Naive B cell (primary cell): ENCODE results near the gene APOBEC3F. TPM values are rescaled to one million over a fixed set of nuclear protein-coding genes. Genes with fewer than 3 reads are reported as not detected.
"Not testable (repeated sequence)": the region's sequence is repeated elsewhere in the genome, so short reads cannot be mapped to it uniquely, and the experiment has no call there.

Experiments
- ATAC-seq, 2 donors: fragments of 150-1000 bp; cut with Tn5 transposase; 2 replicates each; pipeline ENCODE4 v1.10.0; 2021; ENCODE audit warnings: low read depth in 2 of 2, mild to moderate bottlenecking in 2 of 2, moderate library complexity in 2 of 2
- DNase-seq: peaks from one replicate; pipeline ENCODE4 v3.0.0; 2022
- H3K27ac Mint-ChIP-seq, 6 donors: one replicate each; pipeline ENCODE4 v1.8.0; 2020 to 2022; ENCODE audit warnings: mild to moderate bottlenecking in 6 of 6, mixed read lengths in 6 of 6, moderate library complexity in 5 of 6, inconsistent platforms in 2 of 6
- H3K27me3 Mint-ChIP-seq, 3 donors: one replicate each; pipeline ENCODE4 v1.8.0; 2021 to 2022; ENCODE audit warnings: mixed read lengths in 3 of 3, mild to moderate bottlenecking in 1 of 3
- H3K36me3 Mint-ChIP-seq, 2 donors: one replicate each; pipeline ENCODE4 v1.8.0; 2020 to 2022; ENCODE audit warnings: mixed read lengths in 2 of 2, inconsistent platforms in 1 of 2, mild to moderate bottlenecking in 1 of 2
- H3K4me1 Mint-ChIP-seq, 3 donors: one replicate each; pipeline ENCODE4 v1.8.0; 2020 to 2022; ENCODE audit warnings: mixed read lengths in 3 of 3, inconsistent platforms in 1 of 3, mild to moderate bottlenecking in 1 of 3, moderate library complexity in 1 of 3
- H3K4me3 Mint-ChIP-seq, 8 donors: one replicate each; pipeline ENCODE4 v1.8.0; 2020 to 2022; ENCODE audit warnings: mild to moderate bottlenecking in 8 of 8, mixed read lengths in 8 of 8, moderate library complexity in 8 of 8, inconsistent platforms in 2 of 8
- H3K9me3 Mint-ChIP-seq, 7 donors: one replicate each; pipeline ENCODE4 v1.8.0; 2020 to 2022; ENCODE audit warnings: mixed read lengths in 7 of 7, mild to moderate bottlenecking in 5 of 7, inconsistent platforms in 2 of 7, moderate library complexity in 1 of 7
- polyA plus RNA-seq, 6 donors: library from polyadenylated mRNA; unstranded; fragments of 300-500 nt; fragmentation: Illumina TruSeq; gene quantifications; one replicate each; pipeline ENCODE4 v1.2.3, GENCODE V29; 2021; ENCODE audit warnings: low read depth in 6 of 6

Gene APOBEC3F
- polyA plus RNA-seq, 6 donors from 2014 or later, result 32.0 to 56.2 (median 36.4) TPM

GRCh38 chr22:39016592-39016991, 24.1 kb upstream of the APOBEC3F start:
- H3K27ac Mint-ChIP-seq, result peak overlapping the region in 2 of 6 donors; percentile 68 to 86
- H3K27me3 Mint-ChIP-seq, result no peaks in the 10 kb centered on the region
- peaks cover 43 to 86% (median 62%) of the 10 kb centered on the region in 3 donors for H3K4me1 Mint-ChIP-seq
- peak overlapping the region; percentile 33 to 96 (median 66) for H3K4me3 Mint-ChIP-seq
- H3K9me3 Mint-ChIP-seq, result no peaks in the 10 kb centered on the region
- ATAC-seq (no peak), DNase-seq (no peak)
- H3K36me3 Mint-ChIP-seq, result peaks cover 0 to 12% of the 10 kb centered on the region in 2 donors

DNA sequence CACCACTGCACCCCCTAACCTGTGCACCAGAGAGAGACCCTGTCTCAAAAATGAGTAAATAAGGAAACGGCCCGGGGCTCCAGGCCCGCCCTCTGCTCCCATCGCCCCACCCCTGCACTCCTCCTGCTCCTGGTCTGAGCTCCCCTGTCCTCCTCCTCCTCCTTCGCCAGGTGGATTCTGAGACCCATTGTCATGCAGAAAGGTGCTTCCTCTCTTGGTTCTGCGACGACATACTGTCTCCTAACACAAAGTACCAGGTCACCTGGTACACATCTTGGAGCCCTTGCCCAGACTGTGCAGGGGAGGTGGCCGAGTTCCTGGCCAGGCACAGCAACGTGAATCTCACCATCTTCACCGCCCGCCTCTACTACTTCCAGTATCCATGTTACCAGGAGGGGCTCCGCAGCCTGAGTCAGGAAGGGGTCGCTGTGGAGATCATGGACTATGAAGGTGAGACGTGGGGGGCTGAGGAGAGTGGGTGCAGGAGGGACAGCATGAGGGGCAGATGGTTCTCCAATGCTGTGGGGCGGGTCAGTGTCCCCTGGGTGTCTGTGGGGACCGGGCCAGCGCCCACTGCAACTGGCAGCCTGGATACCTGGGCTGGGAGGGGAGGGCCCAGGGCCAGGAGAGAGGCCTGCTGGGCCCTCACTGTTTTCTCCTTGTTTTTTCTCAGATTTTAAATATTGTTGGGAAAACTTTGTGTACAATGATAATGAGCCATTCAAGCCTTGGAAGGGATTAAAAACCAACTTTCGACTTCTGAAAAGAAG, 22.9 kb upstream of the APOBEC3F start:
- H3K27ac Mint-ChIP-seq, result peak overlapping the region in 4 of 6 donors; percentile 67 to 91 (median 79)
- ATAC-seq, result no peak
- no peaks in the 10 kb centered on the region for H3K9me3 Mint-ChIP-seq
- H3K36me3 Mint-ChIP-seq, result peaks cover 0 to 12% of the 10 kb centered on the region in 2 donors
- no peak for DNase-seq
- H3K4me3 Mint-ChIP-seq, result peak overlapping the region in 5 of 8 donors; percentile 31 to 96 (median 70)
- H3K4me1 Mint-ChIP-seq, result peaks cover 42 to 86% (median 66%) of the 10 kb centered on the region in 3 donors
- no peaks in the 10 kb centered on the region for H3K27me3 Mint-ChIP-seq

GRCh38 chr22:39020021-39020651, 20.5 kb upstream of the APOBEC3F start:
- H3K4me3 Mint-ChIP-seq, result peak overlapping the region; percentile 82 to 98 (median 96)
- H3K4me1 Mint-ChIP-seq, result peaks cover 40 to 85% (median 64%) of the 10 kb centered on the region in 3 donors
- not testable (repeated sequence) for ATAC-seq, H3K9me3 Mint-ChIP-seq, DNase-seq, H3K27me3 Mint-ChIP-seq
- H3K36me3 Mint-ChIP-seq, result peaks cover 0 to 12% of the 10 kb centered on the region in 2 donors
- H3K27ac Mint-ChIP-seq, result peak overlapping the region; percentile 72 to 97 (median 90)

- Mint-ChIP-seq H3K4me1 (peaks cover 49 to 88% (median 69%) of the 10 kb centered on the region in 3 donors), H3K4me3 (peak overlapping the region; percentile 92 to 98 (median 96)), H3K9me3 (no peaks in the 10 kb centered on the region), H3K36me3 (peaks cover 0 to 21% of the 10 kb centered on the region in 2 donors), H3K27me3 (no peaks in the 10 kb centered on the region), H3K27ac (peak overlapping the region; percentile 84 to 97 (median 94))
- ATAC-seq, result no peak
- no peak for DNase-seq
These were observed 19.0 kb upstream of the APOBEC3F start for GRCh38 chr22:39021552-39022250.

DNA sequence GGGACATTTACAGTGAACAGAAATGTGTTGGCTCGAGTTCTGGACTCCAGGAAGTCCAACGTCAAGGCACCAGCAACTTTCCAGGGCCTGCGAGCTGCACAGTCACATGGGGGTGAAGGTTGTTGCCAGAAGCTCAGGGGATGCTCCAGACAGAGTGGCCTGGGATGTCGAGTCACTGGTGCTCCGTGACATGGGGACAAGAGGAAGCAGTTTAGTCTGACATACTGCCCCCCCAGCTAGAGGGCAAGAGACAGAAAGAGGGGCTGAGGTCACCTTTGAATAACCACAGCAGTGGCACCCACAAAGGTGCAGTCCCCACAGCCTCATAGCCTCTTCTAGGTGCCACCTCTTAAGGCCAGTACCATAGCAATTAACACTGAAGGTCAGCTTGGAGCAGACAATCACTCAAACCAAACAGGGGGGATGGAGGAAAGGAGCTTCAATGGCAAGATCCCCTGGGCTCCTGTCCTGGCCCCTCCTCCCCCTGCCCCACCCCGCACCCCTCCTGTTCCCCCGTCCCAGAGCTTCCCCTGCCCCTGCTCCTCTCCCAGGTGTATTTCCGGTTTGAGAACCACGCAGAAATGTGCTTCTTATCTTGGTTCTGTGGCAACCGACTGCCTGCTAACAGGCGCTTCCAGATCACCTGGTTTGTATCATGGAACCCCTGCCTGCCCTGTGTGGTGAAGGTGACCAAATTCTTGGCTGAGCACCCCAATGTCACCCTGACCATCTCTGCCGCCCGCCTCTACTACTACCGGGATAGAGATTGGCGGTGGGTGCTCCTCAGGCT, 15.9 kb upstream of the APOBEC3F start:
- Mint-ChIP-seq H3K27ac (peak overlapping the region; percentile 27 to 81 (median 60)), H3K27me3 (no peaks in the 10 kb centered on the region), H3K4me3 (peak overlapping the region in 4 of 8 donors; percentile 20 to 96 (median 72)), H3K9me3 (no peaks in the 10 kb centered on the region), H3K4me1 (peaks cover 49 to 76% (median 72%) of the 10 kb centered on the region in 3 donors), H3K36me3 (peaks cover 0 to 9% of the 10 kb centered on the region in 2 donors)
- DNase-seq (no peak), ATAC-seq (no peak)

DNA sequence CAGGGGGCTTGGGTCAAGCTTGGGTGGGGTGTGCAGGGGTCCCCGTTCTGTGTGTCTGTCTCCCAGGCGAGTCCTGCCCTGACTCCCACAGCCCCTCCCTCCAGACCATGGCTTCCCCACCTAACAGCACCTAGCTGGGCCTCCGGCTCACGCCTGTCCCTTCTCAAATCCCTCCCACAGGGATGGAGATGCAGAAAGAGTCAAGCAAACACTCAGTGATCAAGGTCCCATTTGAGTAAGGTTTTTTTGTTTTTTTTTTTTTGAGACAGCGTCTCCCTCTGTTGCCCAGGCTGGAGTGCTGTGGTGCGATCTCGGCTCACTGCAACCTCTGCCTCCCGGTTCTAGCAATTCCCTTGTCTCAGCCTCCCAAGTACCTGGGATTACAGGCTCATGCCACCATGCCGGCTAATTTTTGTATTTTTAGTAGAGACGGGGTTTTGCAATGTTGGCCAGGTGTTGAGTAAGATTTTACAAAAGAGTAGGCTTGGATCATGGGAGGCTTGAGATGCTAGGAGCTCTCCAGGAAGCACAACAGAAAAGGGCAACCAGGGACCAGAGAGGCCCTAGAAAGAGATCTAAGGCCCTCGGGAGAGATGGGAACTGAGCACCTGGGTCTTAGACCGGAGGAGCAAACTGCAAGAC, 14.0 kb upstream of the APOBEC3F start:
- peaks cover 38 to 63% (median 57%) of the 10 kb centered on the region in 3 donors for H3K4me1 Mint-ChIP-seq

GRCh38 chr22:39027717-39028116, 12.9 kb upstream of the APOBEC3F start:
- H3K27ac Mint-ChIP-seq, result peak overlapping the region in 3 of 6 donors; percentile 63 to 69 (median 64)
- peaks cover 33 to 54% (median 46%) of the 10 kb centered on the region in 3 donors for H3K4me1 Mint-ChIP-seq
- DNase-seq, result no peak
- H3K27me3 Mint-ChIP-seq, result no peaks in the 10 kb centered on the region
- no peak for ATAC-seq
- H3K9me3 Mint-ChIP-seq, result no peaks in the 10 kb centered on the region
- H3K4me3 Mint-ChIP-seq, result no peak overlapping the region
- H3K36me3 Mint-ChIP-seq, result peaks cover 0 to 9% of the 10 kb centered on the region in 2 donors

More for the DNA sequence above, 14.0 kb upstream of the APOBEC3F start:
- Mint-ChIP-seq H3K27ac (peak overlapping the region in 5 of 6 donors; percentile 42 to 95 (median 76)), H3K4me3 (peak overlapping the region in 1 of 8 donors; percentile 12), H3K27me3 (no peaks in the 10 kb centered on the region), H3K9me3 (no peaks in the 10 kb centered on the region), H3K36me3 (peaks cover 0 to 9% of the 10 kb centered on the region in 2 donors)
- no peak for ATAC-seq
- DNase-seq, result no peak

DNA sequence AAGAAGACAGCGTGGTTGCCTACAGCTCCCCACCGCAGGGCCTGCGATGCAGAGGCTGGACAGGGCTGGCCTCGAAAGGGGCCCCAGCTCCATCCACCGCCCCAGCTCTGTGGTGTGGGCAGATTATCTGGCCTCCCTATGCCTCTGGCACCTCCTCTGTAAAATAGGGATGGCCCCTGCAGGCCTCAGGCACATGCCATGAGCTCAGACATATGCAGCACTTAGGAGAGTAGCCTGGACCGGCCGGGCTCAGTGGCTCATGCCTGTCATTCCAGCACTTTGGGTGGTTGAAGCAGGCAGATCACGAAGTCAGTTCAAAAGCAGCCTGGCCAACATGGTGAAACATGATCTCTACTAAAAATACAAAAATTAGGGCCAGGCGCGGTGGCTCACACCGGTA, 12.4 kb upstream of the APOBEC3F start:
- Mint-ChIP-seq H3K4me1 (peaks cover 33 to 49% (median 46%) of the 10 kb centered on the region in 3 donors), H3K4me3 (no peak overlapping the region), H3K27ac (peak overlapping the region in 4 of 6 donors; percentile 37 to 69 (median 58)), H3K27me3 (no peaks in the 10 kb centered on the region), H3K9me3 (no peaks in the 10 kb centered on the region), H3K36me3 (peaks cover 0 to 9% of the 10 kb centered on the region in 2 donors)
- ATAC-seq (no peak), DNase-seq (no peak)

- peaks cover 28 to 45% (median 37%) of the 10 kb centered on the region in 3 donors for H3K4me1 Mint-ChIP-seq
- DNase-seq (no peak), ATAC-seq (no peak)
- H3K27me3 Mint-ChIP-seq, result no peaks in the 10 kb centered on the region
- no peaks in the 10 kb centered on the region for H3K9me3 Mint-ChIP-seq
- H3K27ac Mint-ChIP-seq, result peak overlapping the region in 1 of 6 donors; percentile 19
- H3K36me3 Mint-ChIP-seq, result peaks cover 0 to 9% of the 10 kb centered on the region in 2 donors
- H3K4me3 Mint-ChIP-seq, result no peak overlapping the region
These were observed 11.4 kb upstream of the APOBEC3F start for GRCh38 chr22:39029227-39029626.

- ATAC-seq, result no peak
- no peak overlapping the region for H3K4me3 Mint-ChIP-seq
- H3K4me1 Mint-ChIP-seq, result peaks cover 17 to 33% (median 22%) of the 10 kb centered on the region in 3 donors
- no peaks in the 10 kb centered on the region for H3K9me3 Mint-ChIP-seq
- H3K36me3 Mint-ChIP-seq, result peaks cover 0 to 8% of the 10 kb centered on the region in 2 donors
- no peaks in the 10 kb centered on the region for H3K27me3 Mint-ChIP-seq
- peak overlapping the region in 2 of 6 donors; percentile 15 to 85 for H3K27ac Mint-ChIP-seq
- no peak for DNase-seq
These were observed 10.0 kb upstream of the APOBEC3F start for GRCh38 chr22:39030705-39031104.

GRCh38 chr22:39031434-39032295, 9.0 kb upstream of the APOBEC3F start:
- not testable (repeated sequence) for H3K9me3 Mint-ChIP-seq, H3K36me3 Mint-ChIP-seq, H3K4me3 Mint-ChIP-seq, DNase-seq, ATAC-seq, H3K27me3 Mint-ChIP-seq
- Mint-ChIP-seq H3K4me1 (peaks cover 14 to 34% (median 19%) of the 10 kb centered on the region in 3 donors), H3K27ac (peak overlapping the region in 4 of 6 donors; percentile 10 to 92 (median 73))
